Gastroesophageal sphincter (tissue), 3 donors: ENCODE data around the gene CHRNA4.

ENCODE experiments used
- EP300 ChIP-seq: sonication (generic); formaldehyde crosslinking; IDR thresholded peaks from one replicate; pipeline ENCODE4 v1.6.1; 2017; ENCODE audit warnings: antibody characterized with exemption, mild to moderate bottlenecking
- POLR2A ChIP-seq, 2 donors: fragments of 450-650 bp; IDR thresholded peaks; one replicate each; pipeline ENCODE4 v1.6.1; 2017; ENCODE audit warnings: antibody characterized with exemption in 2 of 2, mild to moderate bottlenecking in 2 of 2, moderate library complexity in 1 of 2
- TF ChIP-seq, protein P1 (sequence below), 4 experiments: fragments of 200-600 bp in 2 of 4; fragments of 450-650 bp in 2 of 4; sonication (generic) in 1 of 4; IDR thresholded peaks; one replicate each; pipeline ENCODE4 v1.5.1; 2017 to 2019; ENCODE audit warnings: antibody characterized with exemption in 4 of 4, mild to moderate bottlenecking in 2 of 4, moderate library complexity in 2 of 4

DNA sequence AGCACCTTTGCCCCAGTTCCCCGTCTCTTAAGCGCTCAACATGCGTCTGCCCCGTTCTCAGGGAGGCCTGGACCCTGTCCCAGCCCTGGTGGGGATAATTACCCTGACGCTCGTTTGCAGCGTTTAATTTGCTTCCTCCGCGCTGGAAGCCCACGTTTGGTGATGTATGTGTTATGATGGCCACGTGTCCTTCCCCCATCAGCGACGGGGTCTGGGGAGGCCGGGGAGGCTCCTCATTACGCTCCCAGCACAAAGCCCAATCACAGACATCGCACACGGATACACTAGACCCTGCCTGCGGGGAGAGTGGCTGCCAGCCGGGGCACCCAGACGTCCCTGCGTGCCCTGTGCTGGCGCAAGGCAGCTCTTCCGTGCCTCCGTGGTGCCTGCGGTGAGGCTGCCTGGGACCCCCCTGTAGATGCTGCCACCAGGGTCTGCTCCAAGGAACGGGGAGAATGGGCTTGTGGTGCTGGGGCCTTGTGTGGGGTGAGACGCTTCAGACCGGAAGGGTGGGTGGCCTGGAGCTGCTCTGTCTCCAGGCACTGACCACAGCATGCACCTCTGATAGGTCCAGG is 10.2 kb upstream of the CHRNA4 start:
- TF ChIP-seq EP300 (no peak), POLR2A (IDR thresholded peaks at IDR 0.05) (no peak)
- TF ChIP-seq, protein P1, sequence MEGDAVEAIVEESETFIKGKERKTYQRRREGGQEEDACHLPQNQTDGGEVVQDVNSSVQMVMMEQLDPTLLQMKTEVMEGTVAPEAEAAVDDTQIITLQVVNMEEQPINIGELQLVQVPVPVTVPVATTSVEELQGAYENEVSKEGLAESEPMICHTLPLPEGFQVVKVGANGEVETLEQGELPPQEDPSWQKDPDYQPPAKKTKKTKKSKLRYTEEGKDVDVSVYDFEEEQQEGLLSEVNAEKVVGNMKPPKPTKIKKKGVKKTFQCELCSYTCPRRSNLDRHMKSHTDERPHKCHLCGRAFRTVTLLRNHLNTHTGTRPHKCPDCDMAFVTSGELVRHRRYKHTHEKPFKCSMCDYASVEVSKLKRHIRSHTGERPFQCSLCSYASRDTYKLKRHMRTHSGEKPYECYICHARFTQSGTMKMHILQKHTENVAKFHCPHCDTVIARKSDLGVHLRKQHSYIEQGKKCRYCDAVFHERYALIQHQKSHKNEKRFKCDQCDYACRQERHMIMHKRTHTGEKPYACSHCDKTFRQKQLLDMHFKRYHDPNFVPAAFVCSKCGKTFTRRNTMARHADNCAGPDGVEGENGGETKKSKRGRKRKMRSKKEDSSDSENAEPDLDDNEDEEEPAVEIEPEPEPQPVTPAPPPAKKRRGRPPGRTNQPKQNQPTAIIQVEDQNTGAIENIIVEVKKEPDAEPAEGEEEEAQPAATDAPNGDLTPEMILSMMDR (IDR thresholded peaks at IDR 0.05), result no peak
